Skin epidermis (tissue), 12 donors: ENCODE results near the gene TEX264.
"Not testable (repeated sequence)": the region's sequence is repeated elsewhere in the genome, so short reads cannot be mapped to it uniquely, and the experiment has no call there.

ENCODE experiments used
- H3K27ac ChIP-seq, 21 experiments: fragments of 200-600 bp; sonication (generic) in 11 of 21; one replicate each; pipeline ENCODE4 v1.5.0; 2020; ENCODE audit warnings: mild to moderate bottlenecking in 3 of 21, inconsistent platforms in 2 of 21, moderate library complexity in 2 of 21
- H3K4me3 ChIP-seq, 7 experiments: fragments of 200-600 bp; sonication (generic) in 2 of 7; one replicate each; pipeline ENCODE4 v1.5.0; 2020; ENCODE audit warnings: inconsistent platforms in 2 of 7, mild to moderate bottlenecking in 2 of 7, moderate library complexity in 1 of 7

TEX264 gene

GRCh38 chr3:51670823-51671733 lies at the start of gene TEX264:
Gene TEX264 (plus strand): TSS chr3:51671252. CDS start chr3:51674305, 3,053 bp downstream.
- Histone ChIP-seq H3K27ac (peak within 1 kb of the TSS; percentile 79 to 99 (median 94)), H3K4me3 (peak within 1 kb of the TSS; percentile 55 to 96 (median 87))

DNA sequence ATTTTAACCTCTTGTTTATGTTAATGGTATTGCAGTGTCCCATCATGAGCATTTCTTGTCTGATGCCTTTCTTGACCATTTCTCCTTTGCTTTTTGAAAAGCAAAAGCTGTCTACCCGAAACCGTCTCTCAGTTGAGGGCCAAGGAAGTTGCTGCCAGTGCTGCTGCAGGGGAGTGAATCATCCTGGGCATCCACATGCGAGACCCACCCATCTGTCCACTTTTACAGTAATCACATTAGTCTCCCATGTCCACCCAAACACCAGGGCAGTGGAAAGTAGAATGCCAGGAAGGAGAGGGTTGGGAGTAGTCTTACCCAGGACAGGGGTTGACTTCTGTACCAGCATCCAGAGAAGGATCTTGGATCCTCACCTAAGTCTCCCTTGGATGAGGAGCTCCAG lies 48.6 kb upstream of the TEX264 start:
- H3K27ac ChIP-seq: peak overlapping the region in 10 of 21 experiments; percentile 5 to 58 (median 38)

GRCh38 chr3:51622868-51623267 lies 48.2 kb upstream of the TEX264 start:
- peak overlapping the region in 9 of 21 experiments; percentile 2 to 58 (median 42) for H3K27ac ChIP-seq
- no peak overlapping the region for H3K4me3 ChIP-seq

More for the DNA sequence above, 48.6 kb upstream of the TEX264 start:
- no peak overlapping the region for H3K4me3 ChIP-seq

DNA sequence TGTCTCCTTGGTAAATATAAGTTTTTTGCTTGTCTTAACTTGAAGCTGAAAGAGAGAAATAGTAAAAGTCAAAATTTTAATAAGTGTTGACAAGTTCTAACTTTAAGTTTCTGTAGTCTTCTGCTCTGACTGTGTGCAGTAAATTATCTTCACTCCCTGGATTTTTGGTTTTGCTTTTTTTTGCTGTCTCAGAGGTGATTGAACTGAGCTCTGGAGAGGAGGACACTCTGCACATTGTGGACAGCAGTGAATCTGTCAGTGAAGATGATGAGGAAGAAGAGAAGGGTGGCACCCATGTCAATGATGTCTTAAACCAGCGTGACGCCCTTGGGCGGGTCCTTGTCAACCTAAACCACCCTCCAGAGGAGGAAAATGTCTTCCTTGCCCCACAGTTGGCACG lies 40.5 kb upstream of the TEX264 start:
- H3K4me3 ChIP-seq: no peak overlapping the region
- no peak overlapping the region for H3K27ac ChIP-seq

DNA sequence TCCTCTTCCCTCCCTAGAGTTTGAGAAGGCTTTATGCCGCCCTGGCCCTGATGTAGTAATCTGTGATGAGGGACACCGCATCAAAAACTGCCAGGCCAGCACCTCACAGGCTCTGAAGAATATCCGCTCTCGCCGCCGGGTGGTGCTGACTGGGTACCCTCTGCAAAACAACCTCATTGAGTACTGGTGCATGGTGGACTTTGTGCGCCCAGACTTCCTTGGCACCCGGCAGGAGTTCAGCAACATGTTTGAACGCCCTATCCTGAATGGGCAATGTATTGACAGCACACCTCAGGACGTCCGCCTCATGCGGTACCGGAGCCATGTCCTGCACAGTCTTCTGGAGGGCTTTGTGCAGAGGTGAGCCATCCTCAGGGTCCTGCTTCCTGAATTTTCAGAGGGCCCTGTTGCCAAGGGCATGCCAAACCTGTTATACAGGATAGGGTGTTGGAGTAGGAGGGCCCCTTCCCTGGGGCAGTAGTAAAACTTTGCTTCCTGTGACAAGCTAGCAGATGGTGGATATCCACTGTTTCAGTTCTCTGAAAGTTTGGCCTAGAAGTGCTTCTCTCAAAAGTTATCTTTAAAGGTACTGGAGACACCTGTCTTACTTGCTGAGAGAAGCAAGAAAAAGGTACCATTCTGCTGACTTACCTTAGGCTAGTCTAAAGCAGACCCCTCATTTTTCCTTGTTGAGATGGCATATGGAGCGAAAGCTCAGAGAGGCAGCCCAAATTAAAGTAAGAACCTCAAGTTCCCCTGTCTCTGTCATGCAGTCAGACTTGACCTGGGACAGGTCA lies 33.7 kb upstream of the TEX264 start:
- Histone ChIP-seq H3K4me3 (no peak overlapping the region), H3K27ac (peak overlapping the region in 2 of 21 experiments; percentile 13 to 50)

GRCh38 chr3:51637941-51638471 lies 33.0 kb upstream of the TEX264 start:
- Histone ChIP-seq H3K27ac (no peak overlapping the region), H3K4me3 (no peak overlapping the region)

- H3K4me3 ChIP-seq: no peak overlapping the region
- H3K27ac ChIP-seq: no peak overlapping the region
Measured at GRCh38 chr3:51642462-51642861, 28.6 kb upstream of the TEX264 start.

DNA sequence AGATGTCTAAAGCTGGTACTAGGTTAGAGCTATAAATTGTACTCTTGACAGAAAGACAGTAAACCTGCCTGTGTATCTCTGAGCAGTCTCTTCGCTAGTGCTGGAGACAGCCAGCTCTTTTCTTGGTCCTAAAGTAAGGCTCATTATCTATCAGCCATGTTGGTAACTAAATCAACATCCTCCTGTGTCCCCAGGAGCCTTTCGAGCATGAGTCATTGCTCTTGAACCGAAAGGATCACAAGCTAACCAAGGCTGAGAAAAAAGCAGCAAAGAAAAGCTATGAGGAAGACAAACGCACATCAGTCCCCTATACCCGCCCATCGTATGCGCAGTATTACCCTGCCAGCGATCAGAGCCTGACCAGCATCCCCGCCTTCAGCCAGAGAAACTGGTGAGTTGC lies 25.0 kb upstream of the TEX264 start:
- Histone ChIP-seq H3K27ac (no peak overlapping the region), H3K4me3 (no peak overlapping the region)

GRCh38 chr3:51652103-51652502 lies 18.9 kb upstream of the TEX264 start:
- H3K27ac ChIP-seq, H3K4me3 ChIP-seq: not testable (repeated sequence)

- H3K4me3 ChIP-seq: not testable (repeated sequence)
Measured at GRCh38 chr3:51653409-51653808, 17.6 kb upstream of the TEX264 start.

GRCh38 chr3:51657234-51657633 lies 13.8 kb upstream of the TEX264 start:
- Histone ChIP-seq H3K4me3 (no peak overlapping the region), H3K27ac (no peak overlapping the region)

More at GRCh38 chr3:51653409-51653808, 17.6 kb upstream of the TEX264 start:
- not testable (repeated sequence) for H3K27ac ChIP-seq

GRCh38 chr3:51659942-51660341 lies 11.1 kb upstream of the TEX264 start:
- H3K4me3 ChIP-seq: no peak overlapping the region
- no peak overlapping the region for H3K27ac ChIP-seq

GRCh38 chr3:51662456-51662855 lies 8.6 kb upstream of the TEX264 start:
- Histone ChIP-seq H3K4me3 (no peak overlapping the region), H3K27ac (no peak overlapping the region)

DNA sequence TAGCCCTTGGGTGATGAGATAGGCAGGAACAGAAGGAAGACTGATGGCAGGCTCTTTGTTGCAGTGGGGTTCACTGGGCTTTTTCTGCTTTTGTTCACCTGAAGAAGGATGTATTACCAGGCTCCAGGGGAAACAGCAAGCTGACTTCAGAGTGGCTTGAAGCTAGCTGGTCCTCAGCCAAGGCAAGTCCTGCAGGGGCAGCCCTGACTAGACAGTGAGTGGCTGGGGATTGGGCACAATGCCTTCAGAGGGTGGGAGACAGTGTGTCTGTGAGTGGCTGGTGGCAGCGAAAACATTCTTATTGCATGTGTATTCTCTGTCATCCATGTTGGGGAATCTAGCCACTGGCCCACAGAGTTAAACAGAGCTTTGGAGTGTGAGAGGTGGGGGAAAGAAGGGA lies 2.3 kb upstream of the TEX264 start:
- Histone ChIP-seq H3K27ac (peak overlapping the region in 4 of 21 experiments; percentile 23 to 93 (median 30)), H3K4me3 (no peak overlapping the region)

DNA sequence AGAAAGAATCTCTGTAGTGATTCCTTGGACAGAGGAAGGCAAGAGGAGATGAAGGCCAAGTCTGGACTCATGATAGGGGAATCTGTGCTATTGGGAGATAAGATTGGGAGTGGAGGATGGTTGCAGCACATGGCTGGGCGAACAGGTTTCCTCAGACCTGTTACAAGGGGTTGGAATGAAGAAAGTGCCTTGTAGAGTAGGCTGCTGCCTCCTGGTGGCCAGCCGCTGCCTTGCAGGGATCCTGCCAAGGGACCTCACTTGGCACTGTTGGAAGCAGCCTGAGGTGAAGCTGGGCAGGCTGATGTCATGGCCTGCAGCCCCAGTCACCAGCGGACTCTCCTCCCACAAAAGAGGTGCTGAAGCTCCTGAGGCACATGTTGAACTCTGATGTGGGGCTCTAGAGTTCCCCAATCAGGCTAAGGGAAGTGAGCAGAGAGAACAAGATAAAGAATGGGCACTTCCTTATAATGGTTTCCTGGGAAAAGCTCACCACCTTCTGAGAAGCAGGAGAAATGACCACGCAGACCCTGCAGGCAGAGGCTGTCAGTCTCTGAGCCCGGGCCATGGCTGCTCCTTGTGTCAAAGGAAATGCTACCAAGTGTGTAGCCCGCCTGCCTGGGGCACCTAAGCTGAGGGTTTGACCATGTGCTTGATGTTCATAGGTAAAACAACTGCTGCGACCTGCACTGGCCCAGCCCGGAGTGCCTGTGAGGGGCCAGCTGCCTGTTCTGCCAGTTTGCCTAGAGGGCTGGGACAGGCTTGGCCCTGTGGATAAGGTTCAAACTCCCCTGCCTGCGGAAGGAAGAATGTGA lies 1.6 kb upstream of the TEX264 start:
- H3K27ac ChIP-seq: peak overlapping the region in 12 of 21 experiments; percentile 6 to 97 (median 87)
- H3K4me3 ChIP-seq: no peak overlapping the region

DNA sequence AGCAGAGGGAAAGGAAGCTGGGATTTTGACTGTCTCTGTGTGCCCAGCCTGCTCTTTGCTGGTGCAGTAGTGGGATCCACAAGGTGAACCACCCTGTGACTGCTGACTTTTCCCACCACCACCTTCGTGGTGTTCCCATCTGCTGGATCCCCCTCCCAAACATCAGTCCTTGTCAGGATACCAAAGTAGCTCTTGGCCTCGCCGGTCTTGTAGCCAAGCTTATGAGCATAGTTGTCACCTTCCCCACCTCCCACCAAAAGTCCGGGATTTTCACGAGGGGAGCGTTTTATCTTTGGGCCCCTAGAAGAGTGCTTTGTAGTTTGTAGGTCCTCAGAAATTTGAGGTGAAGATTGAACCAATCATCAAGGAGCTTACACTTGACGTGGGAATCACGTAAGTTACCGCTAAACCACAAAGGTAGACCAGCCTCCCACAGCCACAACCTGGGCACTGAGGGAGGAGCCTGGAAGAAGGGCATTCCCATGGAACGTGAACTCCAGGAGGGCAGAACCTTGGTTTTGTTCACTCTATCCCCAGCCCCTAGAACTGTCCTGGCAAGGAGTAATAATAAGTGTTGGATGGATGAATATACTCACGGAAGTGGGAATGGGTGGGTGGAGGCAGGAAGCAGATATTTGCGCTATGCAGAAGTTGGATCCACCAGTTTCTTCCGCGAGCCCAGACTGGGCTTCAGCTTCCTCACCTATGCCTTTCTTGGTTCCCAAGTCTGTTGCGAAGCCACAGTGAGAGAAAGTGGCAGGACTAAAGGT lies 814 bp upstream of the TEX264 start:
- H3K4me3 ChIP-seq: peak overlapping the region; percentile 55 to 96 (median 87)

GRCh38 chr3:51671734-51672475 lies 853 bp downstream of the TEX264 start:
- H3K27ac ChIP-seq: peak overlapping the region; percentile 79 to 99 (median 94)
- peak overlapping the region; percentile 55 to 96 (median 87) for H3K4me3 ChIP-seq

More for the DNA sequence above, 814 bp upstream of the TEX264 start:
- H3K27ac ChIP-seq: peak overlapping the region in 20 of 21 experiments; percentile 62 to 97 (median 94)
